IMR-90 (cell line): ENCODE measurements around the gene ZNF816. TPM values are rescaled to one million over a fixed set of nuclear protein-coding genes. Genes with fewer than 3 reads are reported as not detected.

Source experiments
- ATAC-seq: fragments of 200-7000 bp; cut with Tn5 transposase; 2 replicates; pipeline ENCODE4 v1.9.1; 2020; ENCODE audit warnings: low read depth, mild to moderate bottlenecking, moderate library complexity
- BruUV-seq: library from RNA; stranded (reverse); fragments of 400-500 nt; replicated peaks from 2 replicates; lab custom pipeline; 2021; lab: Mats Ljungman, UMichigan
- CTCF ChIA-PET: fragments of 300-600 bp; formaldehyde crosslinking; extraction: SDS; loops from one replicate; lab custom pipeline; 2021; ENCODE audit warnings: antibody characterized with exemption; lab: Yijun Ruan, JAX
- POLR2A ChIA-PET: fragments of 300-600 bp; sonication (Branson Sonifier 250); formaldehyde crosslinking; loops from one replicate; lab custom pipeline; 2022; ENCODE audit warnings: antibody characterized with exemption; ENCODE audit not compliant: unreplicated experiment; lab: Charles Lee
- DNase-seq: peaks from one replicate; pipeline ENCODE4 v3.0.0; 2013
- H2AFZ ChIP-seq: replicated peaks from 2 replicates; pipeline ENCODE3; 2013; ENCODE audit warnings: low read length, mild to moderate bottlenecking; ENCODE audit not compliant: poor library complexity
- H2AK5ac ChIP-seq: 2 replicates; pipeline ENCODE4 v1.6.1; 2013; ENCODE audit warnings: low read depth, low read length, inconsistent platforms
- H2AK9ac ChIP-seq: replicated peaks from 2 replicates; pipeline ENCODE3; 2013; ENCODE audit warnings: mild to moderate bottlenecking, low read depth, low read length, moderate library complexity; ENCODE audit not compliant: poor library complexity
- H2BK120ac ChIP-seq: 2 replicates; pipeline ENCODE4 v1.6.1; 2013; ENCODE audit warnings: low read depth, low read length, inconsistent platforms
- H2BK15ac ChIP-seq: 3 replicates; pipeline ENCODE4 v1.6.1; 2013; ENCODE audit warnings: low read depth, low read length, inconsistent platforms
- H2BK20ac ChIP-seq: 2 replicates; pipeline ENCODE4 v1.6.1; 2013; ENCODE audit warnings: low read depth, mild to moderate bottlenecking, inconsistent platforms, low read length, moderate library complexity
- H2BK5ac ChIP-seq: 2 replicates; pipeline ENCODE4 v1.6.1; 2013; ENCODE audit warnings: mild to moderate bottlenecking, low read depth, low read length, inconsistent platforms; ENCODE audit not compliant: poor library complexity, severe bottlenecking
- H3K14ac ChIP-seq: replicated peaks from 2 replicates; pipeline ENCODE4 v1.6.1; 2013; ENCODE audit warnings: low read depth, low read length, inconsistent platforms
- H3K18ac ChIP-seq: 2 replicates; pipeline ENCODE4 v1.6.1; 2013; ENCODE audit warnings: low read depth, low read length, control low read depth
- H3K23ac ChIP-seq: 2 replicates; pipeline ENCODE4 v1.6.1; 2013; ENCODE audit warnings: low read depth, low read length, inconsistent platforms
- H3K27ac ChIP-seq: 2 replicates; pipeline ENCODE4 v1.5.1; 2013; ENCODE audit warnings: mild to moderate bottlenecking, control low read depth, low read length; ENCODE audit not compliant: insufficient read depth
- H3K27me3 ChIP-seq: 2 replicates; pipeline ENCODE4 v1.6.1; 2013; ENCODE audit warnings: low read length; ENCODE audit not compliant: control insufficient read depth, insufficient read depth
- H3K36me3 ChIP-seq: 2 replicates; pipeline ENCODE4 v1.6.1; 2013; ENCODE audit warnings: low read length, mixed read lengths; ENCODE audit not compliant: control insufficient read depth, insufficient read depth
- H3K4ac ChIP-seq: 2 replicates; pipeline ENCODE4 v1.6.1; 2013; ENCODE audit warnings: low read depth, low read length, inconsistent platforms
- H3K4me1 ChIP-seq: 2 replicates; pipeline ENCODE4 v1.6.1; 2013; ENCODE audit warnings: low read length, mixed read lengths; ENCODE audit not compliant: control insufficient read depth, insufficient read depth
- H3K4me2 ChIP-seq: 2 replicates; pipeline ENCODE4 v1.6.1; 2013; ENCODE audit warnings: low read depth, mild to moderate bottlenecking, control low read depth, low read length, moderate library complexity
- H3K4me3 ChIP-seq: 2 replicates; pipeline ENCODE4 v1.5.1; 2013; ENCODE audit warnings: low read depth, mild to moderate bottlenecking, control low read depth, low read length, moderate library complexity; ENCODE audit not compliant: insufficient read depth
- H3K56ac ChIP-seq: 2 replicates; pipeline ENCODE4 v1.6.1; 2013; ENCODE audit warnings: low read length, inconsistent platforms; ENCODE audit not compliant: insufficient read depth; ENCODE audit errors: extremely low read depth
- H3K79me1 ChIP-seq, 2 experiments: 2 replicates each; pipeline ENCODE4 v1.6.1; 2013; ENCODE audit warnings: low read length in 2 of 2, inconsistent platforms in 1 of 2, low read depth in 1 of 2
- H3K9ac ChIP-seq: 2 replicates; pipeline ENCODE4 v1.6.1; 2013; ENCODE audit warnings: low read depth, low read length, control low read depth
- H3K9me1 ChIP-seq: 2 replicates; pipeline ENCODE4 v1.6.1; 2013; ENCODE audit warnings: low read length, inconsistent platforms; ENCODE audit not compliant: insufficient read depth
- H3K9me3 ChIP-seq: 2 replicates; pipeline ENCODE4 v1.6.1; 2013; ENCODE audit warnings: low read length; ENCODE audit not compliant: control insufficient read depth, insufficient read depth
- H4K20me1 ChIP-seq: 2 replicates; pipeline ENCODE4 v1.6.1; 2013; ENCODE audit warnings: low read length, inconsistent platforms; ENCODE audit not compliant: insufficient read depth
- H4K5ac ChIP-seq: 2 replicates; pipeline ENCODE4 v1.6.1; 2013; ENCODE audit warnings: mild to moderate bottlenecking, low read depth, low read length, control low read depth
- H4K8ac ChIP-seq, 2 experiments: 2 replicates each; pipeline ENCODE4 v1.6.1; 2013; ENCODE audit warnings: low read depth in 2 of 2, low read length in 2 of 2, control low read depth in 1 of 2, inconsistent platforms in 1 of 2
- H4K91ac ChIP-seq: 2 replicates; pipeline ENCODE4 v1.6.1; 2013; ENCODE audit warnings: low read depth, low read length, inconsistent platforms; ENCODE audit not compliant: insufficient read depth
- BHLHE40 ChIP-seq: fragments of 150-350 bp; IDR thresholded peaks from 2 replicates; pipeline ENCODE4 v1.6.1; 2016; ENCODE audit warnings: mild to moderate bottlenecking, low read depth, low read length
- CEBPB ChIP-seq: IDR thresholded peaks from 2 replicates; pipeline ENCODE4 v1.6.1; 2012; ENCODE audit warnings: low read depth, low read length, improper control_type of control experiment
- CHD1 ChIP-seq: IDR thresholded peaks from 2 replicates; pipeline ENCODE4 v1.6.1; 2012; ENCODE audit warnings: low read depth, low read length, improper control_type of control experiment
- FOS ChIP-seq: fragments of 150-350 bp; IDR thresholded peaks from 2 replicates; pipeline ENCODE4 v1.6.1; 2016; ENCODE audit warnings: low read depth, low read length
- MAFK ChIP-seq: IDR thresholded peaks from 2 replicates; pipeline ENCODE4 v1.6.1; 2012; ENCODE audit warnings: low read depth, low read length, improper control_type of control experiment
- MAZ ChIP-seq: IDR thresholded peaks from 2 replicates; pipeline ENCODE4 v1.6.1; 2012; ENCODE audit warnings: low read depth, mild to moderate bottlenecking, low read length, improper control_type of control experiment, moderate library complexity, borderline replicate concordance
- MXI1 ChIP-seq: IDR thresholded peaks from 2 replicates; pipeline ENCODE4 v1.6.1; 2012; ENCODE audit warnings: low read depth, mild to moderate bottlenecking, low read length, moderate library complexity, borderline replicate concordance
- NFE2L2 ChIP-seq: fragments of 150-350 bp; IDR thresholded peaks from 2 replicates; pipeline ENCODE4 v1.6.1; 2016; ENCODE audit warnings: low read depth, mild to moderate bottlenecking, low read length
- POLR2A ChIP-seq: IDR thresholded peaks from 2 replicates; pipeline ENCODE4 v1.6.1; 2012; ENCODE audit warnings: mild to moderate bottlenecking, low read depth, low read length
- RAD21 ChIP-seq: IDR thresholded peaks from 2 replicates; pipeline ENCODE4 v1.6.1; 2012; ENCODE audit warnings: low read length, improper control_type of control experiment
- RCOR1 ChIP-seq: IDR thresholded peaks from 2 replicates; pipeline ENCODE4 v1.6.1; 2012; ENCODE audit warnings: mild to moderate bottlenecking, low read length, improper control_type of control experiment; ENCODE audit not compliant: insufficient replicate concordance
- RFX5 ChIP-seq: IDR thresholded peaks from 2 replicates; pipeline ENCODE4 v1.8.0; 2012; ENCODE audit warnings: low read depth, mild to moderate bottlenecking, low read length, moderate library complexity
- SMC3 ChIP-seq: fragments of 150-350 bp; IDR thresholded peaks from 2 replicates; pipeline ENCODE4 v1.6.1; 2016; ENCODE audit warnings: low read depth, mild to moderate bottlenecking, antibody characterized with exemption, low read length, moderate library complexity
- WGBS, 2 experiments: methylation state at CpG; one replicate each; pipeline versions ENCODE4 v1.1.5 to v1.1.7; 2013; ENCODE audit warnings: missing lambda C conversion rate in 2 of 2; ENCODE audit not compliant: insufficient read length in 1 of 2; ENCODE audit errors: extremely low coverage in 2 of 2; 5-methylcytosine and 5-hydroxymethylcytosine counted together
- dilution Hi-C: fragments of 300-500 bp; cut with HindIII; formaldehyde crosslinking; loops from one replicate; pipeline ENCODE4 v1.14.3; 2018; ENCODE audit warnings: low sequenced_read_pairs; ENCODE audit not compliant: unreplicated experiment
- in situ Hi-C: fragments of 300-500 bp; cut with MboI; formaldehyde crosslinking; loops from 3 replicates; pipeline ENCODE4 v1.14.3; 2019; ENCODE audit warnings: low sequenced_read_pairs, inconsistent platforms, mixed read lengths
- intact Hi-C: fragments of 100-400 bp; cut with micrococcal nuclease; formaldehyde crosslinking; loops from 2 replicates; pipeline ENCODE4 v1.10.0; 2022
- polyA plus RNA-seq, 3 experiments: library from polyadenylated mRNA; depleted of rRNA; stranded (reverse); fragments of >200 nt; gene quantifications; 2 replicates each; pipeline ENCODE4 v1.2.3, GENCODE V29; 2012; ENCODE audit warnings: low replicate concordance in 1 of 3
- total RNA-seq: library from RNA; depleted of rRNA; stranded (reverse); fragments of >200 nt; gene quantifications from 2 replicates; pipeline ENCODE4 v1.2.3, GENCODE V29; 2012
- TF ChIP-seq, protein P1 (sequence below): fragments of 150-350 bp; IDR thresholded peaks from 2 replicates; pipeline ENCODE4 v1.6.1; 2016; ENCODE audit warnings: low read depth, mild to moderate bottlenecking, low read length, moderate library complexity, borderline replicate concordance
- TF ChIP-seq, protein P2 (sequence below): fragments of 150-350 bp; IDR thresholded peaks from 2 replicates; pipeline ENCODE4 v1.6.1; 2017; ENCODE audit warnings: mild to moderate bottlenecking, antibody characterized with exemption, low read length, low read depth

The ZNF816 gene
- total and polyA plus RNA-seq, 2 of the 4 experiments (the other 2 are of a cell fraction): 1.6 to 12.0 TPM

DNA sequence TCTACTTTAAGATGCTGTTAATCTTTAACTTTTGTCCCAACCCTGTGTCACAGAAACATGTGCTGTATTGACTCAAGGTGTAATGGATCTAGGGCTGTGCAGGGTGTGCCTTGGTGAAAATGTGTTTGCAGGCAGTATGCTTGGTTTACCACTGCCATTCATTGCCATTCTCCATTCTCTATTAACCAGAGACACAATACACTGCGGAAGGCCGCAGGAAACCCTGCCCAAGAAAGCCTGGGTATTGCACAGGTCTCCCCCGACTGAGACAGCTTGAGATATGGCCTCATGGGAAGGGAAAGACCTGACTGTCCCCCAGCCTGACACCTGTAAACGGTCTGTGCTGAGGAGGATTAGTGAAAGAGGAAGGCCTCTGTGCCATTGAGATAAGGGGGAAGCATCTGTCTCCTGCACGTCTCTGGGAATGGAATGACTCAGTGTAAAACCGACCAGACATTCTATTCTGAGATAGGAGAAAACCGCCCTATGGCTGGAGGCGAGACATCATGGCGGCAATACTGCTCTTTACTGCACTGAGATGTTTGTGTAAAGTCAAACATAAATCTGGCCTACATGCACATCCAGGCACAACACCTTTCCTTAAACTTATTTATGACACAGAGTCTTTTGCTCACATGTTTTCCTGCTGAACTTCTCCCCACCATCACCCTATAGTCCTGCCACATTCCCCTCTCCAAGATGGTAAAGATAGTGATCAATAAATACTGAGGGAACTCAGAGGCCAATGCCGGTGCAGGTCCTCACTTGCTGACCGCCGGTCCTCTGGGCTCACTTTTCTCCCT, 26.3 kb downstream of the ZNF816 start:
- no peak overlapping the region for H4K91ac ChIP-seq
- TF ChIP-seq, protein P1, sequence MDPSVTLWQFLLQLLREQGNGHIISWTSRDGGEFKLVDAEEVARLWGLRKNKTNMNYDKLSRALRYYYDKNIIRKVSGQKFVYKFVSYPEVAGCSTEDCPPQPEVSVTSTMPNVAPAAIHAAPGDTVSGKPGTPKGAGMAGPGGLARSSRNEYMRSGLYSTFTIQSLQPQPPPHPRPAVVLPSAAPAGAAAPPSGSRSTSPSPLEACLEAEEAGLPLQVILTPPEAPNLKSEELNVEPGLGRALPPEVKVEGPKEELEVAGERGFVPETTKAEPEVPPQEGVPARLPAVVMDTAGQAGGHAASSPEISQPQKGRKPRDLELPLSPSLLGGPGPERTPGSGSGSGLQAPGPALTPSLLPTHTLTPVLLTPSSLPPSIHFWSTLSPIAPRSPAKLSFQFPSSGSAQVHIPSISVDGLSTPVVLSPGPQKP: no peak
- TF ChIP-seq, protein P2, sequence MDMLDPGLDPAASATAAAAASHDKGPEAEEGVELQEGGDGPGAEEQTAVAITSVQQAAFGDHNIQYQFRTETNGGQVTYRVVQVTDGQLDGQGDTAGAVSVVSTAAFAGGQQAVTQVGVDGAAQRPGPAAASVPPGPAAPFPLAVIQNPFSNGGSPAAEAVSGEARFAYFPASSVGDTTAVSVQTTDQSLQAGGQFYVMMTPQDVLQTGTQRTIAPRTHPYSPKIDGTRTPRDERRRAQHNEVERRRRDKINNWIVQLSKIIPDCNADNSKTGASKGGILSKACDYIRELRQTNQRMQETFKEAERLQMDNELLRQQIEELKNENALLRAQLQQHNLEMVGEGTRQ: no peak
- no peak for TF ChIP-seq RCOR1
- no peak for TF ChIP-seq BHLHE40
- no peak for TF ChIP-seq FOS
- no peak for TF ChIP-seq POLR2A
- TF ChIP-seq CHD1: no peak
- no peak for TF ChIP-seq MAZ
- TF ChIP-seq MXI1: no peak
- TF ChIP-seq NFE2L2: no peak
- no peak for TF ChIP-seq SMC3
- no peak for TF ChIP-seq RAD21
- TF ChIP-seq RFX5: no peak
- no peak for TF ChIP-seq CEBPB
- no peak for TF ChIP-seq MAFK
- POLR2A ChIA-PET: no interaction called here
- H4K8ac ChIP-seq: no peak overlapping the region
- H3K79me1 ChIP-seq: peaks cover 17 to 21% of the 10 kb centered on the region in 2 experiments; a peak in 2 of 4 replicates
- H2AFZ ChIP-seq: no peak overlapping the region
- H3K36me3 ChIP-seq: peaks cover 5% of the 10 kb centered on the region
- H3K14ac ChIP-seq: no peak overlapping the region
- DNase-seq: no peak
- H2AK9ac ChIP-seq: no peak overlapping the region
- no peaks in the 10 kb centered on the region for H3K9me3 ChIP-seq
- no peak overlapping the region for H3K4me3 ChIP-seq
- H3K27me3 ChIP-seq: no peaks in the 10 kb centered on the region
- H2BK15ac ChIP-seq: no peak overlapping the region
- 67% methylated on average over 1 of the region's 12 CpGs; no CpG with 5 or more reads in 1 of the 2 experiments for WGBS, 2 experiments
- no peak overlapping the region for H3K4me2 ChIP-seq
- intact Hi-C loops (no loop called here), in situ Hi-C loops (no loop called here), dilution Hi-C loops (no loop called here)
- no peaks in the 10 kb centered on the region for H4K20me1 ChIP-seq
- CTCF ChIA-PET: no interaction called here
- H3K23ac ChIP-seq: no peak overlapping the region
- ATAC-seq: no peak
- H3K27ac ChIP-seq: no peak overlapping the region
- no peak overlapping the region for H3K9ac ChIP-seq
- no peak overlapping the region for H3K56ac ChIP-seq
- no peak overlapping the region for H2BK20ac ChIP-seq
- H2BK120ac ChIP-seq: no peak overlapping the region
- H3K4ac ChIP-seq: no peak overlapping the region
- H2AK5ac ChIP-seq: no peak overlapping the region
- H3K9me1 ChIP-seq: no peaks in the 10 kb centered on the region
- no peak overlapping the region for H2BK5ac ChIP-seq
- H3K18ac ChIP-seq: no peak overlapping the region
- no TSS peak for BruUV-seq
- H4K5ac ChIP-seq: no peak overlapping the region
- H3K4me1 ChIP-seq: no peaks in the 10 kb centered on the region
